ENCODE data around the gene GSG1L. TPM values are rescaled to one million over a fixed set of nuclear protein-coding genes. Genes with fewer than 3 reads are reported as not detected.

GSG1L gene
- total and polyA plus RNA-seq, 9 of the 15 experiments (the other 6 are each of a cell fraction or from before 2014, with no cell fraction given): not detected

- Histone ChIP-seq H3K4me1 (replicated peaks in 1 of 2; ENCODE audit: control insufficient read depth in 2 of 2, insufficient read depth in 2 of 2, low read length in 2 of 2) (no peaks in the 10 kb centered on the region), H3K4me3 (no peak overlapping the region), H3K27me3 (ENCODE audit: control insufficient read depth in 2 of 2, insufficient read depth in 2 of 2, low read length in 2 of 2) (no peaks in the 10 kb centered on the region; a peak in 1 of 5 replicates), H3K4me2 (ENCODE audit: insufficient read depth, low read length) (no peak overlapping the region), H3K27ac (ENCODE audit: extremely low read depth, low read depth, low read length) (no peak overlapping the region), H2AFZ (ENCODE audit: low read depth, low read length) (no peak overlapping the region), H3K9me1 (ENCODE audit: control insufficient read depth, insufficient read depth, low read length) (no peaks in the 10 kb centered on the region), H3K79me2 (ENCODE audit: control insufficient read depth, insufficient read depth, low read length) (no peaks in the 10 kb centered on the region), H3K9ac (ENCODE audit: insufficient read depth in 1 of 2, low read depth in 2 of 2, low read length in 2 of 2) (no peak overlapping the region), H3K9me3 (replicated peaks; ENCODE audit: control insufficient read depth, insufficient read depth, low read depth, low read length) (no peaks in the 10 kb centered on the region), H4K20me1 (replicated peaks; ENCODE audit: control insufficient read depth, insufficient read depth, low read length) (no peaks in the 10 kb centered on the region), H3K36me3 (ENCODE audit: control insufficient read depth, insufficient read depth, low read length) (no peaks in the 10 kb centered on the region)
- in situ Hi-C loops (cut with MboI) (no loop called here), intact Hi-C loops (cut with micrococcal nuclease) (no loop called here)
- TF ChIP-seq RBM17 (IDR thresholded peaks at IDR 0.05; ENCODE audit: borderline replicate concordance, low read depth, low read length): no peak
- TF ChIP-seq CHD2 (IDR thresholded peaks at IDR 0.05; ENCODE audit: low read depth, low read length): no peak
- no peak for TF ChIP-seq RBBP5 (IDR thresholded peaks at IDR 0.05; ENCODE audit: borderline replicate concordance, insufficient read depth, low read length, poor library complexity, severe bottlenecking)
- TF ChIP-seq HMGN3 (IDR thresholded peaks at IDR 0.05; ENCODE audit: borderline replicate concordance, extremely low read depth, insufficient read length, low read depth, low read length): no peak
- peak; percentile 89 for TF ChIP-seq ZNF707 (CRISPR knock-in tag; conservative IDR thresholded peaks at IDR 0.05)
- ATAC-seq: no peak
- DNase-seq (ENCODE audit: extremely low read depth in 1 of 4, low spot score in 3 of 4): no peak
- no peak for FAIRE-seq
- BruUV-seq (replicated peaks): no TSS peak
- WGBS (ENCODE audit: insufficient coverage, low coverage, missing lambda C conversion rate): 0% methylated on average over 2 of the region's 2 CpGs
- CTCF ChIA-PET (ENCODE audit: low intra/inter-chr PET ratio): no interaction called here
- POLR2A ChIA-PET: no interaction called here
Observed at GRCh38 chr16:27829975-27830374, 233.5 kb downstream of the GSG1L start.

GRCh38 chr16:27828671-27829070 is 234.8 kb downstream of the GSG1L start:
- H3K79me2 ChIP-seq (ENCODE audit: control insufficient read depth, insufficient read depth, low read length): no peaks in the 10 kb centered on the region
- H3K27ac ChIP-seq (ENCODE audit: extremely low read depth, low read depth, low read length): no peak overlapping the region
- ATAC-seq: no peak
- POLR2A ChIA-PET: no interaction called here
- no peak overlapping the region for H3K4me3 ChIP-seq
- TF ChIP-seq ELK3 (CRISPR knock-in tag; IDR thresholded peaks at IDR 0.05) (no peak), SETDB1 (IDR thresholded peaks at IDR 0.05; ENCODE audit: low read length) (no peak), SIN3B (IDR thresholded peaks at IDR 0.05; ENCODE audit: low read depth) (no peak), ZNF77 (CRISPR knock-in tag; IDR thresholded peaks at IDR 0.05) (no peak), ZNF699 (CRISPR knock-in tag; IDR thresholded peaks at IDR 0.05; ENCODE audit: insufficient replicate concordance) (no peak), FOXJ3 (CRISPR knock-in tag; IDR thresholded peaks at IDR 0.05) (no peak), ZNF561 (CRISPR knock-in tag; conservative IDR thresholded peaks at IDR 0.05) (no peak), TCF7L2 (IDR thresholded peaks at IDR 0.05; ENCODE audit: low read depth, low read length) (no peak), EP400 (IDR thresholded peaks at IDR 0.05) (no peak), ZBTB2 (IDR thresholded peaks at IDR 0.05) (no peak), FOXA1 (IDR thresholded peaks at IDR 0.05; ENCODE audit: borderline replicate concordance) (no peak)
- H3K27me3 ChIP-seq (ENCODE audit: control insufficient read depth in 2 of 2, insufficient read depth in 2 of 2, low read length in 2 of 2): peaks cover 0 to 12% of the 10 kb centered on the region in 2 experiments; a peak in 2 of 5 replicates
- H3K4me2 ChIP-seq (ENCODE audit: insufficient read depth, low read length): no peak overlapping the region
- H3K4me1 ChIP-seq (replicated peaks in 1 of 2; ENCODE audit: control insufficient read depth in 2 of 2, insufficient read depth in 2 of 2, low read length in 2 of 2): no peaks in the 10 kb centered on the region
- no peak overlapping the region for H2AFZ ChIP-seq (ENCODE audit: low read depth, low read length)
- intact Hi-C loops (cut with micrococcal nuclease): no loop called here
- in situ Hi-C loops (cut with MboI): no loop called here
- H3K36me3 ChIP-seq (ENCODE audit: control insufficient read depth, insufficient read depth, low read length): no peaks in the 10 kb centered on the region
- 1% methylated on average over 12 of the region's 12 CpGs for WGBS (ENCODE audit: insufficient coverage, low coverage, missing lambda C conversion rate)
- no peaks in the 10 kb centered on the region for H3K9me1 ChIP-seq (ENCODE audit: control insufficient read depth, insufficient read depth, low read length)
- peaks cover under 1% of the 10 kb centered on the region; the same call in 1 of the 2 replicates for H4K20me1 ChIP-seq (replicated peaks; ENCODE audit: control insufficient read depth, insufficient read depth, low read length)
- CTCF ChIA-PET (ENCODE audit: low intra/inter-chr PET ratio): no interaction called here
- no peak for FAIRE-seq
- H3K9ac ChIP-seq (ENCODE audit: insufficient read depth in 1 of 2, low read depth in 2 of 2, low read length in 2 of 2): no peak overlapping the region
- BruUV-seq (replicated peaks): no TSS peak
- no peaks in the 10 kb centered on the region for H3K9me3 ChIP-seq (replicated peaks; ENCODE audit: control insufficient read depth, insufficient read depth, low read depth, low read length)
- no peak for DNase-seq (ENCODE audit: extremely low read depth in 1 of 4, low spot score in 3 of 4)

Measured in K562 (cell line).